ENCODE results near the gene RPTOR. TPM values are rescaled to one million over a fixed set of nuclear protein-coding genes. Genes with fewer than 3 reads are reported as not detected.

RPTOR gene
- total and polyA plus RNA-seq, 10 of the 15 experiments (the other 5 are each of a cell fraction or from before 2014, with no cell fraction given), result 0.18 to 32.1 (median 7.8) TPM

GRCh38 chr17:80878876-80879722, 334.5 kb downstream of the RPTOR start:
- no peak overlapping the region for H3K27ac ChIP-seq (ENCODE audit: control insufficient read depth, insufficient read depth)
- SMC1A ChIA-PET (ENCODE audit: uncharacterized antibody, unreplicated experiment), result interaction anchor here (1.2 to 2.1 kb wide), 3 partner anchors 14 to 51 kb away, joined by 3 to 22 read pairs (median 6); no protein-coding TSS in a partner anchor
- POLR2A ChIA-PET, result interaction anchor here (1.8 kb wide), 2 partner anchors 13 to 31 kb away, joined by 4 to 12 read pairs; no protein-coding TSS in a partner anchor
- H2AFZ ChIP-seq (ENCODE audit: control insufficient read depth, low read depth, low read length), result no peak overlapping the region
- no peak for FAIRE-seq
- intact Hi-C loops (cut with micrococcal nuclease; ENCODE audit: unreplicated experiment), result no loop called here
- no peak for ATAC-seq
- H3K9me3 ChIP-seq (replicated peaks; ENCODE audit: control insufficient read depth, insufficient read depth, low read length), result no peaks in the 10 kb centered on the region
- no peak overlapping the region for H3K4me2 ChIP-seq (ENCODE audit: control insufficient read depth, insufficient read depth)
- CTCF ChIA-PET, result no interaction called here
- RAD21 ChIA-PET (ENCODE audit: unreplicated experiment), result no interaction called here
- DNase-seq (ENCODE audit: low read depth, low spot score), result no peak
- TF ChIP-seq LARP7 (IDR thresholded peaks at IDR 0.05), result no peak
- no peak for TF ChIP-seq BCL3 (IDR thresholded peaks at IDR 0.05; ENCODE audit: borderline replicate concordance, insufficient read depth, low read depth, low read length, poor library complexity, severe bottlenecking)
- TF ChIP-seq MAX (IDR thresholded peaks at IDR 0.05; ENCODE audit: low read depth, low read length), result no peak
- no peak for TF ChIP-seq SPI1 (IDR thresholded peaks at IDR 0.05; ENCODE audit: borderline replicate concordance, insufficient read depth, low read depth, low read length)
- TF ChIP-seq MYC (IDR thresholded peaks at IDR 0.05; ENCODE audit: insufficient read depth, insufficient read length, insufficient replicate concordance, low read length, severe bottlenecking), result no peak
- TF ChIP-seq ZNF217 (IDR thresholded peaks at IDR 0.05), result no peak
- TF ChIP-seq RCOR1 (conservative IDR thresholded peaks at IDR 0.05; ENCODE audit: low read depth, low read length), result no peak
- no peak for TF ChIP-seq NFXL1 (IDR thresholded peaks at IDR 0.05; ENCODE audit: borderline replicate concordance)
- no peak overlapping the region for H3K9ac ChIP-seq (ENCODE audit: control insufficient read depth, insufficient read depth, low read length)
- H3K27me3 ChIP-seq (replicated peaks in 1 of 2; ENCODE audit: control insufficient read depth in 2 of 2, insufficient read depth in 2 of 2, low read length in 1 of 2), result no peaks in the 10 kb centered on the region
- in situ Hi-C loops (cut with MboI), result no loop called here
- no peak overlapping the region for H3K4me3 ChIP-seq
- H4K20me1 ChIP-seq (ENCODE audit: control insufficient read depth, insufficient read depth), result no peaks in the 10 kb centered on the region
- WGBS (ENCODE audit: insufficient coverage, insufficient replicate concordance, low lambda C conversion rate, missing lambda C conversion rate), result 97% methylated on average over 24 of the region's 31 CpGs
- peaks cover 6% of the 10 kb centered on the region in 2 experiments; a peak in 3 of 4 replicates for H3K36me3 ChIP-seq (ENCODE audit: control insufficient read depth in 2 of 2, insufficient read depth in 2 of 2, low read length in 1 of 2)
- peaks cover 21% of the 10 kb centered on the region for H3K4me1 ChIP-seq (ENCODE audit: control insufficient read depth, insufficient read depth, low read length)
- no TSS peak for BruUV-seq (replicated peaks)
- H3K79me2 ChIP-seq (ENCODE audit: control insufficient read depth, insufficient read depth, low read length), result no peaks in the 10 kb centered on the region
